WTC11 (cell line): ENCODE results near the gene CYP19A1. TPM values are rescaled to one million over a fixed set of nuclear protein-coding genes. Genes with fewer than 3 reads are reported as not detected.
A peak's percentile ranks its signal among the peaks of the same experiment; 100 is the strongest.
"Not testable (repeated sequence)": the region's sequence is repeated elsewhere in the genome, so short reads cannot be mapped to it uniquely, and the experiment has no call there.

Experiments
- ATAC-seq: fragments of 200-7000 bp; cut with Tn5 transposase; 2 replicates; pipeline ENCODE4 v1.10.0; 2021; ENCODE audit warnings: mild to moderate bottlenecking, moderate library complexity
- CTCF ChIA-PET: fragments of 300-600 bp; sonication (Branson Sonifier 250); formaldehyde crosslinking; loops from one replicate; lab custom pipeline; 2021; ENCODE audit warnings: antibody characterized with exemption; lab: Charles Lee
- POLR2A ChIA-PET: fragments of 350-600 bp; sonication (Branson Sonifier 250); formaldehyde crosslinking; loops from one replicate; lab custom pipeline; 2021; ENCODE audit warnings: antibody characterized with exemption; lab: Charles Lee
- DNase-seq: peaks from one replicate; pipeline ENCODE4 v3.0.0; 2021; ENCODE audit warnings: low spot score
- H3K27ac Mint-ChIP-seq: 2 replicates; pipeline ENCODE4 v1.8.0; 2021; ENCODE audit warnings: mixed read lengths
- H3K27me3 Mint-ChIP-seq: 2 replicates; pipeline ENCODE4 v1.8.0; 2021; ENCODE audit warnings: low read depth, mild to moderate bottlenecking, moderate library complexity, mixed read lengths
- H3K36me3 Mint-ChIP-seq: 2 replicates; pipeline ENCODE4 v1.8.0; 2021; ENCODE audit warnings: mixed read lengths
- H3K4me1 Mint-ChIP-seq: 2 replicates; pipeline ENCODE4 v1.8.0; 2022; ENCODE audit warnings: mixed read lengths
- H3K4me3 Mint-ChIP-seq: 2 replicates; pipeline ENCODE4 v1.8.0; 2021; ENCODE audit warnings: mild to moderate bottlenecking, moderate library complexity, mixed read lengths
- H3K9me3 Mint-ChIP-seq: 2 replicates; pipeline ENCODE4 v1.8.0; 2021; ENCODE audit warnings: mixed read lengths
- ARID4B ChIP-seq: sonication (generic); formaldehyde crosslinking; IDR thresholded peaks from 2 replicates; pipeline ENCODE4 v1.8.0; 2023; ENCODE audit warnings: missing genetic modification reagents, mild to moderate bottlenecking, borderline replicate concordance
- CDX4 ChIP-seq: fragments of 250-450 bp; sonication (Bioruptor Pico); IDR thresholded peaks from 2 replicates; pipeline ENCODE4 v1.9.0; 2021; ENCODE audit warnings: moderate library complexity, mild to moderate bottlenecking, inconsistent platforms, borderline replicate concordance
- CTCF ChIP-seq: fragments of 200-600 bp; IDR thresholded peaks from 2 replicates; pipeline ENCODE4 v1.8.0; 2022; ENCODE audit warnings: antibody characterized with exemption
- HMGA2 ChIP-seq: fragments of 250-450 bp; sonication (Bioruptor Pico); IDR thresholded peaks from 2 replicates; pipeline ENCODE4 v1.4.0; 2021; ENCODE audit warnings: mild to moderate bottlenecking, moderate library complexity
- RELA ChIP-seq: sonication (generic); formaldehyde crosslinking; IDR thresholded peaks from 2 replicates; pipeline ENCODE4 v1.8.1; 2022; ENCODE audit warnings: missing genetic modification reagents, mild to moderate bottlenecking, borderline replicate concordance
- ZMAT4 ChIP-seq: fragments of 250-450 bp; sonication (Bioruptor Pico); IDR thresholded peaks from 2 replicates; pipeline ENCODE4 v1.9.0; 2021; ENCODE audit warnings: mild to moderate bottlenecking
- ZNF219 ChIP-seq: sonication (generic); formaldehyde crosslinking; IDR thresholded peaks from 2 replicates; pipeline ENCODE4 v1.8.0; 2023; ENCODE audit warnings: missing genetic modification reagents, mild to moderate bottlenecking, borderline replicate concordance
- ZNF671 ChIP-seq: fragments of 250-450 bp; sonication (Bioruptor Pico); IDR thresholded peaks from 2 replicates; pipeline ENCODE4 v1.8.0; 2021; ENCODE audit warnings: mild to moderate bottlenecking
- total RNA-seq: library from RNA; stranded (reverse); gene quantifications from 3 replicates; pipeline ENCODE4 v1.2.3, GENCODE V29; 2021

Gene CYP19A1
- total RNA-seq, 1 experiment from 2014 or later = not detected

DNA sequence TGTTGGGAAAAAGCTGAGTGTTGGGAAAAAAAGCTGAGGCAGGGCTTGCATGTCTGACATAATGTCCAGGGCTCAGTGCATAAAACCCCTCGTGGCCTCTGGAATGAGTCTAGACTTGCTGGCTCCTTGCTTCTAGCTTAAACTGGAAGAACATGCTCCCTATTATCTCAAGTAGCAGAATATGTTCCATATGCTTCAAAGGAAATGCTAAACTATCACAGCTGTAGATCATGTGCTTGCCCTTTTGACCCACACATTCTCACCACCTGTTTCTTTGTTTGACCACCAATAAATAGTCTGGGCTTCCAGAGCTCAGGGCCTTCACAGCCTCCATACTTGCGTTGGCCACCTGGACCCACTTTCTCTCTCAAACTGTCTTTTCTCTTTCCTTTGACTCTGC is 56.2 kb downstream of the CYP19A1 start:
- POLR2A ChIA-PET, H3K27ac Mint-ChIP-seq, DNase-seq, H3K4me3 Mint-ChIP-seq, H3K4me1 Mint-ChIP-seq, ATAC-seq, H3K27me3 Mint-ChIP-seq, H3K36me3 Mint-ChIP-seq, H3K9me3 Mint-ChIP-seq: not testable (repeated sequence)
- CTCF ChIA-PET = interaction anchor here (0.6 to 3.4 kb wide), 10 partner anchors 16 to 119 kb away, joined by 3 to 49 read pairs (median 10); no protein-coding TSS in a partner anchor

- Mint-ChIP-seq H3K36me3 (no peaks in the 10 kb centered on the region), H3K9me3 (no peaks in the 10 kb centered on the region), H3K27me3 (no peaks in the 10 kb centered on the region; the same call in 1 of the 2 replicates), H3K27ac (no peak overlapping the region), H3K4me3 (no peak overlapping the region), H3K4me1 (no peaks in the 10 kb centered on the region)
- CTCF ChIA-PET = interaction anchor here (0.6 to 3.4 kb wide), 31 partner anchors 10 to 217 kb away, joined by 3 to 49 read pairs (median 4); no protein-coding TSS in a partner anchor
- DNase-seq = peak; percentile 80
- ATAC-seq = peak; percentile 99
- TF ChIP-seq CTCF = peak; percentile 58
- TF ChIP-seq ZMAT4 (CRISPR knock-in tag) = no peak
- TF ChIP-seq, all 79 proteins: peak for 1
- POLR2A ChIA-PET = no interaction called here
Observed at GRCh38 chr15:51281368-51281967, 56.9 kb downstream of the CYP19A1 start.

DNA sequence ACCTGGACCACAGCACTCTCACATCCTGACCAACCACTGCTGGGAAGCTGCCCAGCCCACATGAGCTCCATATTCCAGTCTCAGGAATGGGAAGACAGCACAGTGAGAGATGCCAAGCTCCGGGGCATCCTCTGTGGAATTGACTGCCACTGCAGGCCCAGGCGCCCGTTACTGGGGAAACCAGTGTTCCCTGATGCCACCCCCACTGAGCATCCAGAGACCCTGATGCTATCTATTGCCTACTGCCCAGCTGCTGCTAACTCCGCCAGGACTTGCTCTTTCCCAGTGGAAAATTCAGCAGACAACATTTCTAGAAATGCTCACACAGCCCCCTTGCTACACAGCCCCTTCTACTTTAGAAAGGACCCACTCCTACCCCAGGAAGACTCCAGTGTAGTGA is 57.6 kb downstream of the CYP19A1 start:
- ChIA-PET POLR2A (no interaction called here), CTCF (interaction anchor here (0.6 to 3.4 kb wide), 31 partner anchors 11 to 218 kb away, joined by 3 to 49 read pairs (median 4); no protein-coding TSS in a partner anchor)
- no peaks in the 10 kb centered on the region for H3K4me1 Mint-ChIP-seq
- no peak overlapping the region for H3K27ac Mint-ChIP-seq
- no peaks in the 10 kb centered on the region for H3K36me3 Mint-ChIP-seq
- ATAC-seq (no peak), DNase-seq (no peak)
- no peaks in the 10 kb centered on the region; the same call in 1 of the 2 replicates for H3K27me3 Mint-ChIP-seq
- H3K9me3 Mint-ChIP-seq = no peaks in the 10 kb centered on the region
- no peak for TF ChIP-seq RELA (CRISPR knock-in tag)
- TF ChIP-seq HMGA2 (CRISPR knock-in tag) = no peak
- H3K4me3 Mint-ChIP-seq = no peak overlapping the region

GRCh38 chr15:51279391-51279790 is 59.0 kb downstream of the CYP19A1 start:
- H3K27me3 Mint-ChIP-seq = no peaks in the 10 kb centered on the region; the same call in 1 of the 2 replicates
- TF ChIP-seq ZMAT4 (CRISPR knock-in tag) (no peak), ZNF671 (CRISPR knock-in tag) (no peak), ZNF219 (no peak), CDX4 (no peak), ARID4B (CRISPR knock-in tag) (no peak)
- H3K4me1 Mint-ChIP-seq = no peaks in the 10 kb centered on the region
- H3K36me3 Mint-ChIP-seq = no peaks in the 10 kb centered on the region
- ATAC-seq = no peak
- CTCF ChIA-PET = no interaction called here
- H3K4me3 Mint-ChIP-seq = no peak overlapping the region
- H3K9me3 Mint-ChIP-seq = no peaks in the 10 kb centered on the region
- no peak for DNase-seq
- POLR2A ChIA-PET = no interaction called here
- no peak overlapping the region for H3K27ac Mint-ChIP-seq
